Smooth muscle cell of the umbilical artery (primary cell): ENCODE measurements around the gene PSG4. TPM values are rescaled to one million over a fixed set of nuclear protein-coding genes. Genes with fewer than 3 reads are reported as not detected.

Experiments used
- total RNA-seq: library from RNA; depleted of rRNA; stranded (reverse); fragments of >200 nt; gene quantifications from 2 replicates; pipeline ENCODE4 v1.2.3, GENCODE V29; 2014

The PSG4 gene
- total RNA-seq: 0.30 and 11.0 TPM in 2 replicates

GRCh38 chr19:43205471-43206105 lies at the start of gene PSG4:
Gene PSG4, minus strand, starts transcription at chr19:43205638. Its CDS starts 102 bp downstream, at chr19:43205536.

GRCh38 chr19:43186311-43186935 lies 19.0 kb downstream of the PSG4 start, which contains the start of gene PSG5:
Gene PSG5, minus strand, starts transcription at chr19:43186536. Its CDS starts 131 bp downstream, at chr19:43186405.

Other genes with a start within 250 kb of the PSG4 start
- gene PSG11, start 179.2 kb downstream of the PSG4 start, total RNA-seq: not detected in 2 replicates
- not detected in 2 replicates for gene PSG2, start 122.9 kb downstream of the PSG4 start, total RNA-seq
- 0.89 and 1.9 TPM in 2 replicates for gene PSG5, start 19.1 kb downstream of the PSG4 start, total RNA-seq
- gene PSG9, start 63.9 kb upstream of the PSG4 start, total RNA-seq: not detected in 2 replicates
- gene CD177, start 148.0 kb upstream of the PSG4 start, total RNA-seq: not detected in 2 replicates
- not detected in 2 replicates for gene TEX101, start 209.3 kb upstream of the PSG4 start, total RNA-seq